NCI-H1436 (cell line): ENCODE results near the gene CEBPZ.

Experiments
- DNase-seq: peaks from one replicate; lab custom pipeline; 2025; lab: John Stamatoyannopoulos, UW

The CEBPZ gene

GRCh38 chr2:37173741-37174140 lies 57.7 kb downstream of the CEBPZ start:
- DNase-seq = no peak

DNA sequence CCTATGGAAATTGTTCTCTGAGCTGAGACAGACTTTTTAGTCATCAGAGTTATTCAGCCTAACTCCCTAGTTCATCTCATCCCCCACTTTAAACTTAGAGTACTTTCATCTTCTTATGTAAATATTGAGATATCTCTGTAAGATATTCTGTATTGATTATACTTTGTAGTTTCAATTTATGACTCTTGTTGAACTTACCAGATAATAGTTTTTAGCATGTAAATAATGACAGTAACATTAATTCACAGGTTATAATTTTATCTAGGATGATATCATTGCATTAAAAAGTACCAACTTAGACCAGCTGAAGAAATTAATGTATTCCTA lies 59.8 kb downstream of the CEBPZ start:
- DNase-seq = no peak

- no peak for DNase-seq
Observed at GRCh38 chr2:37168217-37168981, 63.0 kb downstream of the CEBPZ start.

DNA sequence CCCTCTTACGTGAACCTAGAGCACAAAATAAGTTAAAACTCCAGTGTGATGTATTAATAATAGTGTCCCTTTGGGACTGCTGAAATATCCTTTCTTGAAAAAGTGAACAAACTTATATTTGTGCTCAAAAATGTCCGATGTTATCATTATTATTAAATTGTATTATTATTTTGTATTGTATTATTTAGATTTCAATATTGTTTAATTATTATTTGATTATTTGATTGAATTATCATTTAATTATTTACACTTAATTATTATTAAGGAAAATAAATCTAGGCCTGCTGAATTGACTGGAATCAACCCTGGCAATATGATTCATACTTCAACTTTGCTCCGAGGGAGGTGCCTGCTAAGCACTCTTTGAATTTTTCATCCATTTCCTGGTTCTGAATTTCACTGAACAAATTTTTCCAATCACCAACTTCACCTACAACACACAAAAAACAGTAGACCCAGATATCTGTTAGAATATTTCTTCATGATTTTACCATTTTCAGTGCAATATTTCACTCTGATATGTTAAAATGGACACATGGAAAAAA lies 63.7 kb downstream of the CEBPZ start:
- DNase-seq = no peak

DNA sequence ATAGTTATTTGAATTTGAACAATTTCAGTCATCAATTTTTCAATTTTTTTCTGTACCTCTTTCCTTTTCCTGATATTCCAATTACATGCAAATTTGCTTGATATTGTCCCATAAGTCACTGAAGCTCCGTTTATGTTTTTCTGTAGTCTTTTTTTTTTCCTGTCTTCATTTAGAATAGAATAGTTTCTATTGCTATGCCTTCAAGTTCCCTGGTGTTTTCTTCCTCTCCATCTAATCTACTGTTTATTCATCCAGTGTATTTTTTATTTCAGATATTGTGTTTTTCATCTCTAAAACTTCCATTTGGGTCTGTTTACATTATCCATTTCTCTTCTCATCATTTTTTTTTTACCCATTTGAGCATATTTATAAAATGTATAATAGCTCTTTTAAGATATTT lies 66.6 kb downstream of the CEBPZ start:
- no peak for DNase-seq

- peak; percentile 87 for DNase-seq
Observed at GRCh38 chr2:37156857-37157714, 74.3 kb downstream of the CEBPZ start, which contains the start of gene EIF2AK2. EIF2AK2 (minus strand) TSS chr2:37156980; CDS start chr2:37147806, 9,174 bp downstream.

GRCh38 chr2:37156071-37156856 lies 75.1 kb downstream of the CEBPZ start:
- DNase-seq = no peak

GRCh38 chr2:37154785-37155184 lies 76.6 kb downstream of the CEBPZ start:
- no peak for DNase-seq

- DNase-seq = no peak
Observed at GRCh38 chr2:37153224-37153623, 78.2 kb downstream of the CEBPZ start.
